K562 (cell line): ENCODE data around the gene SCYL1. TPM values are rescaled to one million over a fixed set of nuclear protein-coding genes. Genes with fewer than 3 reads are reported as not detected.

ENCODE experiments used
- ATAC-seq: fragments of 200-7000 bp; cut with Tn5 transposase; 3 replicates; pipeline ENCODE4 v1.9.1; 2020; ENCODE audit warnings: moderate library complexity
- BruUV-seq: library from RNA; stranded (reverse); fragments of 400-500 nt; replicated peaks from 2 replicates; lab custom pipeline; 2021; lab: Mats Ljungman, UMichigan
- CTCF ChIA-PET: fragments of 300-600 bp; formaldehyde crosslinking; extraction: SDS; loops from one replicate; lab custom pipeline; 2021; ENCODE audit warnings: low intra/inter-chr PET ratio; lab: Yijun Ruan, JAX
- POLR2A ChIA-PET: fragments of 300-600, 350-650 bp; sonication (Branson Sonifier 250); formaldehyde crosslinking; extraction: SDS; loops from one replicate; lab custom pipeline; 2021; ENCODE audit warnings: antibody characterized with exemption, inconsistent platforms; lab: Yijun Ruan, JAX
- DNase-seq, 4 experiments: peaks; one replicate each; pipeline versions ENCODE4 v3.0.0 to v3.0.0-alpha.2; 2011 to 2018; ENCODE audit warnings: low spot score in 3 of 4, mixed read lengths in 3 of 4; ENCODE audit errors: extremely low read depth in 1 of 4
- FAIRE-seq: peaks from 2 replicates; lab custom pipeline; 2011; peaks lifted over from hg19 to GRCh38; lab: Jason Lieb, UNC
- H2AFZ ChIP-seq: 2 replicates; pipeline ENCODE4 v1.6.0; 2011; ENCODE audit warnings: low read depth, low read length, control low read depth, inconsistent platforms
- H3K27ac ChIP-seq: fragments of 200-600 bp; 3 replicates; pipeline ENCODE4 v1.8.0; 2011; ENCODE audit warnings: low read depth, mild to moderate bottlenecking, control low read depth, inconsistent platforms, low read length, moderate library complexity, mixed read lengths; ENCODE audit errors: extremely low read depth
- H3K27me3 ChIP-seq, 2 experiments: fragments of 300-600 bp in 1 of 2; 2 replicates in 1 of 2; 3 replicates in 1 of 2; pipeline versions ENCODE4 v1.6.0 to v1.8.0; 2011; ENCODE audit warnings: inconsistent platforms in 2 of 2, low read length in 2 of 2, mild to moderate bottlenecking in 1 of 2, mixed read lengths in 1 of 2, moderate library complexity in 1 of 2; ENCODE audit not compliant: control insufficient read depth in 2 of 2, insufficient read depth in 2 of 2
- H3K36me3 ChIP-seq: fragments of 300-600 bp; 3 replicates; pipeline ENCODE4 v1.8.0; 2011; ENCODE audit warnings: mild to moderate bottlenecking, low read length, inconsistent platforms; ENCODE audit not compliant: control insufficient read depth, insufficient read depth
- H3K4me1 ChIP-seq, 2 experiments: fragments of 200-600 bp in 1 of 2; replicated peaks in 1 of 2; 2 replicates in 1 of 2; 3 replicates in 1 of 2; pipeline versions ENCODE4 v1.5.1 to v1.8.0; 2011; ENCODE audit warnings: inconsistent platforms in 2 of 2, low read length in 2 of 2, mild to moderate bottlenecking in 1 of 2, mixed read lengths in 1 of 2, moderate library complexity in 1 of 2; ENCODE audit not compliant: control insufficient read depth in 2 of 2, insufficient read depth in 2 of 2
- H3K4me2 ChIP-seq: 2 replicates; pipeline ENCODE4 v1.6.1; 2011; ENCODE audit warnings: low read length, control low read depth, inconsistent platforms, mixed read lengths; ENCODE audit not compliant: insufficient read depth
- H3K4me3 ChIP-seq: fragments of 200-600 bp; sonication (generic), shearing (Covaris generic); 2 replicates; pipeline ENCODE4 v1.5.1; 2016; ENCODE audit warnings: control low read depth, inconsistent platforms
- H3K79me2 ChIP-seq: fragments of 200-600 bp; 3 replicates; pipeline ENCODE4 v1.8.0; 2011; ENCODE audit warnings: low read length, inconsistent platforms; ENCODE audit not compliant: control insufficient read depth, insufficient read depth
- H3K9ac ChIP-seq, 2 experiments: 2 replicates each; pipeline versions ENCODE4 v1.6.0 to v1.6.1; 2011; ENCODE audit warnings: low read depth in 2 of 2, low read length in 2 of 2, control low read depth in 1 of 2, inconsistent platforms in 1 of 2, mild to moderate bottlenecking in 1 of 2, mixed read lengths in 1 of 2; ENCODE audit not compliant: insufficient read depth in 1 of 2
- H3K9me1 ChIP-seq: one replicate; pipeline ENCODE4 v1.6.0; 2011; ENCODE audit warnings: inconsistent platforms, mild to moderate bottlenecking, low read length, moderate library complexity; ENCODE audit not compliant: control insufficient read depth, insufficient read depth
- H3K9me3 ChIP-seq: replicated peaks from 2 replicates; pipeline ENCODE4 v1.5.1; 2011; ENCODE audit warnings: low read depth, low read length, inconsistent platforms; ENCODE audit not compliant: control insufficient read depth, insufficient read depth
- H4K20me1 ChIP-seq: replicated peaks from 2 replicates; pipeline ENCODE4 v1.6.1; 2011; ENCODE audit warnings: low read length, inconsistent platforms, mixed read lengths; ENCODE audit not compliant: control insufficient read depth, insufficient read depth
- BCL6 ChIP-seq: fragments of 250-450 bp; sonication (Bioruptor Pico); IDR thresholded peaks from 2 replicates; pipeline ENCODE4 v1.4.0; 2020
- CBX3 ChIP-seq, 2 experiments: IDR thresholded peaks; 1 replicate in 1 of 2; 2 replicates in 1 of 2; pipeline ENCODE4 v1.6.1; 2012; ENCODE audit warnings: inconsistent platforms in 2 of 2, low read length in 2 of 2, borderline replicate concordance in 1 of 2, control low read depth in 1 of 2
- CCNT2 ChIP-seq: IDR thresholded peaks from 2 replicates; pipeline ENCODE4 v1.6.1; 2011; ENCODE audit warnings: borderline replicate concordance, low read depth, mild to moderate bottlenecking, moderate library complexity, mixed read lengths, low read length; ENCODE audit not compliant: insufficient read length; ENCODE audit errors: extremely low read depth
- E2F5 ChIP-seq: sonication (generic); formaldehyde crosslinking; IDR thresholded peaks from 2 replicates; pipeline ENCODE4 v1.8.0; 2022; ENCODE audit warnings: mild to moderate bottlenecking, missing genetic modification reagents
- ESRRA ChIP-seq: fragments of 450-650 bp; IDR thresholded peaks from 2 replicates; pipeline ENCODE4 v1.6.1; 2014; ENCODE audit warnings: low read depth, mild to moderate bottlenecking, moderate library complexity, borderline replicate concordance
- GABPA ChIP-seq: fragments of 200-800 bp; sonication (Bioruptor generic); conservative IDR thresholded peaks from 2 replicates; pipeline ENCODE4 v1.6.1; 2016; ENCODE audit warnings: low read depth, missing genetic modification characterization, missing compliant biosample characterization
- KDM4B ChIP-seq, 2 experiments: fragments of 450-650 bp in 1 of 2; sonication (generic) in 1 of 2; IDR thresholded peaks; 2 replicates each; pipeline ENCODE4 v1.6.1; 2016 to 2017; ENCODE audit warnings: borderline replicate concordance in 2 of 2, antibody characterized with exemption in 1 of 2, low read depth in 1 of 2, mild to moderate bottlenecking in 1 of 2
- KLF16 ChIP-seq: IDR thresholded peaks from 2 replicates; pipeline ENCODE4 v1.6.1; 2016; ENCODE audit warnings: antibody characterized with exemption
- MEF2A ChIP-seq: IDR thresholded peaks from 2 replicates; pipeline ENCODE4 v1.6.1; 2011; ENCODE audit warnings: low read depth, mild to moderate bottlenecking, low read length, moderate library complexity; ENCODE audit not compliant: control insufficient read depth
- NCOA6 ChIP-seq: fragments of 450-650 bp; IDR thresholded peaks from 2 replicates; pipeline ENCODE4 v1.6.1; 2017; ENCODE audit warnings: mild to moderate bottlenecking
- NFIC ChIP-seq: fragments of 450-650 bp; IDR thresholded peaks from 2 replicates; pipeline ENCODE4 v1.6.1; 2017; ENCODE audit warnings: mild to moderate bottlenecking, inconsistent platforms
- RBFOX2 ChIP-seq: fragments of 200-400 bp; formaldehyde crosslinking; IDR thresholded peaks from 2 replicates; pipeline ENCODE4 v1.6.1; 2017; ENCODE audit warnings: low read depth, mild to moderate bottlenecking, low read length, moderate library complexity
- SETDB1 ChIP-seq: IDR thresholded peaks from one replicate; pipeline ENCODE4 v1.6.1; 2012; ENCODE audit warnings: low read length, control low read depth, inconsistent platforms
- SRSF3 ChIP-seq: fragments of 200-400 bp; formaldehyde crosslinking; IDR thresholded peaks from 2 replicates; pipeline ENCODE4 v1.6.1; 2016; ENCODE audit warnings: mild to moderate bottlenecking, low read length, moderate library complexity; ENCODE audit not compliant: insufficient read depth
- U2AF2 ChIP-seq: fragments of 200-400 bp; formaldehyde crosslinking; optimal IDR thresholded peaks from 2 replicates; pipeline ENCODE3; 2017; ENCODE audit warnings: low read depth, mild to moderate bottlenecking, low read length
- ZBTB49 ChIP-seq: sonication (generic); formaldehyde crosslinking; IDR thresholded peaks from 2 replicates; pipeline ENCODE4 v1.8.0; 2022; ENCODE audit warnings: missing genetic modification reagents, mild to moderate bottlenecking, borderline replicate concordance
- ZNF224 ChIP-seq: sonication (generic); formaldehyde crosslinking; IDR thresholded peaks from 2 replicates; pipeline ENCODE4 v1.8.0; 2022; ENCODE audit warnings: mild to moderate bottlenecking, missing genetic modification reagents
- ZNF316 ChIP-seq: fragments of 450-650 bp; IDR thresholded peaks from 2 replicates; pipeline ENCODE4 v1.6.1; 2016
- ZNF354B ChIP-seq: fragments of 250-450 bp; sonication (Bioruptor Pico); IDR thresholded peaks from 2 replicates; pipeline ENCODE4 v1.4.0; 2020
- WGBS: fragments of 100-300 bp; shearing (Covaris generic); methylation state at CpG from one replicate; pipeline ENCODE4 v1.1.6; 2016; ENCODE audit warnings: low coverage, mixed read lengths; ENCODE audit not compliant: insufficient coverage; ENCODE audit errors: missing lambda C conversion rate; 5-methylcytosine and 5-hydroxymethylcytosine counted together
- in situ Hi-C: fragments of 300-500 bp; cut with MboI; formaldehyde crosslinking; loops from 4 replicates; pipeline ENCODE4 v1.15.0; 2018; ENCODE audit warnings: inconsistent platforms, mixed read lengths
- intact Hi-C: fragments of 100-400 bp; cut with micrococcal nuclease; formaldehyde crosslinking; loops from 2 replicates; pipeline ENCODE4 v1.14.2; 2022
- polyA plus RNA-seq, 8 experiments: library from polyadenylated mRNA; depleted of rRNA in 4 of 8; stranded (reverse) in 5 of 8; unstranded in 3 of 8; fragments of >200 nt; fragmentation: Nextera tagmentation in 2 of 8; fragmentation: Illumina TruSeq in 1 of 8; extraction: Ambion mirVana in 2 of 8; extraction: Trizol in 1 of 8; gene quantifications; 2 replicates each; pipeline versions ENCODE4 v1.2.1 to v1.2.3, GENCODE V29; 2011 to 2014; ENCODE audit warnings: inconsistent platforms in 1 of 8, missing spikeins in 1 of 8
- total RNA-seq, 7 experiments: library from RNA; depleted of rRNA in 6 of 7; stranded (reverse); fragments of >200 nt in 6 of 7; fragmentation: Illumina TruSeq in 2 of 7; extraction: Trizol in 2 of 7; gene quantifications; 2 replicates each; pipeline versions ENCODE4 v1.2.1 to v1.2.3, GENCODE V29; 2011 to 2021; ENCODE audit warnings: low replicate concordance in 1 of 7

SCYL1 gene
- total and polyA plus RNA-seq, 9 of the 15 experiments (the other 6 are each of a cell fraction or from before 2014, with no cell fraction given) = 1.9 to 145 (median 57.6) TPM

GRCh38 chr11:65503949-65504673 lies 20.8 kb upstream of the SCYL1 start:
- peaks cover 5% of the 10 kb centered on the region for H3K9me1 ChIP-seq
- 4% methylated on average over 3 of the region's 3 CpGs for WGBS
- H3K4me1 ChIP-seq = peaks cover 4 to 5% of the 10 kb centered on the region in 2 experiments; a peak in 4 of 5 replicates
- peak overlapping the region; percentile 94 for H3K4me2 ChIP-seq
- H2AFZ ChIP-seq = no peak overlapping the region
- H3K27ac ChIP-seq = peak overlapping the region; percentile 99
- peak overlapping the region; percentile 84 for H3K4me3 ChIP-seq
- in situ Hi-C loops = no loop called here
- intact Hi-C loops = no loop called here
- no peaks in the 10 kb centered on the region for H3K9me3 ChIP-seq
- BruUV-seq = no TSS peak
- CTCF ChIA-PET = interaction anchor here (0.5 kb wide), 1 partner anchor 229 kb away, joined by 3 read pairs; no protein-coding TSS in a partner anchor
- H3K79me2 ChIP-seq = peaks cover 91% of the 10 kb centered on the region
- FAIRE-seq (no peak), ATAC-seq (no peak), DNase-seq (peak in 2 of 4 experiments; percentile 24 to 74)
- POLR2A ChIA-PET = interaction anchor here (0.5 to 27.6 kb wide), 25 partner anchors 13 to 1852 kb away, joined by 3 to 2118 read pairs (median 8); partner anchors contain the start of genes DPF2, FRMD8, NEAT1 and PCNX3
- no peaks in the 10 kb centered on the region for H3K27me3 ChIP-seq
- H3K36me3 ChIP-seq = peaks cover 74% of the 10 kb centered on the region
- H3K9ac ChIP-seq = peak overlapping the region; percentile 5 to 100; a peak in 3 of 4 replicates
- peaks cover 69% of the 10 kb centered on the region for H4K20me1 ChIP-seq
- TF ChIP-seq ZBTB49 (CRISPR knock-in tag) (no peak), ZNF224 (CRISPR knock-in tag) (no peak), CCNT2 (no peak), CBX3 (IDR thresholded peaks at IDR 0.05; ENCODE audit: borderline replicate concordance in 1 of 2, low read length in 2 of 2) (0 out of 3 replicates have a peak, but pooled peaks of 1 of the 2 experiments have one; percentile 6), ZNF316 (no peak), E2F5 (CRISPR knock-in tag) (0 out of 2 replicates have a peak, but pooled peaks have one; percentile 57), U2AF2 (no peak), KLF16 (no peak), SETDB1 (no peak), ZNF354B (peak; percentile 55; the same call in 1 of the 2 replicates), BCL6 (CRISPR knock-in tag) (no peak), ESRRA (no peak), MEF2A (no peak), NFIC (no peak; the same call in 1 of the 2 replicates), KDM4B (IDR thresholded peaks at IDR 0.05; ENCODE audit: borderline replicate concordance in 2 of 2, low read depth in 1 of 2) (no peak), GABPA (tag) (no peak), RBFOX2 (peak; percentile 70), NCOA6 (peak; percentile 6; the same call in 1 of the 2 replicates), SRSF3 (no peak)
